GM21515 (cell line): ENCODE measurements around the gene EIF4EBP2.

Experiments used
- ATAC-seq: cut with Tn5 transposase; IDR thresholded peaks from one replicate; pipeline ENCODE4 v1.9.1; 2021; ENCODE audit not compliant: unreplicated experiment

Gene EIF4EBP2

DNA sequence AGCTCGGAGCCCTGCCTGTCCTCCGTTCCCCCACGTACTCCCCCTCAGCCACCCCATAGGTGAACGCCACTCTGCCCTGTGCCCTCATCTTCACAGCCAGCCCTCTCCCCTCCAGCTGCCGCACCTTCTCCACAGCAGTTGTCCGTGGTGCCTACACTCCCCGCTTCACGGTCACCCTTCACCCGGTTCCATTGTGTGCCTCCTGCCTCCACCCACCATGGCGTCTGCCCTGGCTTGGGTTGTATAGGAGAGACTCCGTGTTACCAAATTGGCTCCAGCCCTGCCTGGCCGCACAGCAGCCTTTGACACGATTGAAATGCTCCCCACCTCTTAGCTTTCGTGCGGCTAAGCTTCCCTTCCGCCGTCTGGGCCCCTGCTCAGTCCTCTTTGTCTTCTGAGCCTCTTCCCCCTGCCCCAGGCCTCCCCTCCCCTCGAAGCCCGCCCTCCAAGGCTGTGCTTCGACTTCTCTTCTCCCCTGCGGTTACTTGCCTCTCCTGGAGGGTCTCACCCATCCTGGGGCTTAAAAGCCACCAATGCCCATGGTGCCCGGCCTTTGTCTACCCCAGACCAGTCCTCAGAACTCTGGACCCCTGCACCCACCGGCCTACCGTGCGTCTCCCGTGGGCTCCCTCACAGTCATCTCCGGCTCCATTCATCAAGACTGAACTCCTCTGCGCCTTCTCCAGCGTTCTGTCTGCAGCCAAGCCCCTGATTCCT, 56.0 kb downstream of the EIF4EBP2 start:
- ATAC-seq = no peak

DNA sequence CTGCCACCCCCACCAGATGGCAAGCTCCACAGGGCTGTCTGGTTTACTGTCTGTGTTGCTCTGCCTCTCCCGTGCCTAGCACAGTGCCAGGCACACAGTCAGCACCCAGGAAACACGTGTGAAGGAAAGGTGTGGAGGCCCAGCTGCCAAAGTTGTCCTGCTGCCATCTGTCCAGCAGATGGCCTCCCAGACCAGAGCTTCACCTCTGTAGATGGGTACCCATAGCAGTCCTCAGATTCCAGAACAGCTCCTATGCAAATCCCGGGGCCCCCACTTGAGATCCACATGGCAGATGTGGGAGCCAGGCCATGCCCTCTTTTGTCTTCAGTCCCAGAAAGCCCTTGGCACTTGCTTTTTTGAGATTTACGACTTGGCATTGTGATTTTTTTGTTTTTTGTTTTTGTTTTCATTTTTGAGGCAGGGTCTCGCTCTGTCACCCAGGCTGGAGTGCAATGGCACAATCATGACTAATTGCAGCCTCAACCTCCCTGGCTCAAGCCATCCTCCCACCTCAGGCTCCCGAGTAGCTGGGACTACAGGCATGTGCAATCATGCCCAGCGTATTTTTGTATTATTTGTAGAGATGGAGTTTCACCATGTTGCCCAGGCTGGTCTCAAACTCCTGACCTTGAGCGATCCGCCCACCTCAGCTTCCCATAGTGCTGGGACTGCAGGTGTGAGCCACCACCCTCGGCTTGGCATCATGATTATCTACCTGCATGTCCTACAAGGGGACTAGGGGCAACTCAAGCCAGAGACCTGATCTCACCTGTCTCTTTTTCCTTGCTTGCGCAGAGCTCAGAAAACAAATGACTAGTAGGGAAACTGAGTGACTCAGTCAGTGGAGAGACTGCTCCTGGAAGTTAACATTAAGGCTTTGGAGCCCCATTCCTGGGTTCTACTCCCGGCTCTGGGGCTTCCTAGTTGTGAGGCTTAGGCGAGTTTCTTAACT, 57.7 kb downstream of the EIF4EBP2 start:
- ATAC-seq = no peak

DNA sequence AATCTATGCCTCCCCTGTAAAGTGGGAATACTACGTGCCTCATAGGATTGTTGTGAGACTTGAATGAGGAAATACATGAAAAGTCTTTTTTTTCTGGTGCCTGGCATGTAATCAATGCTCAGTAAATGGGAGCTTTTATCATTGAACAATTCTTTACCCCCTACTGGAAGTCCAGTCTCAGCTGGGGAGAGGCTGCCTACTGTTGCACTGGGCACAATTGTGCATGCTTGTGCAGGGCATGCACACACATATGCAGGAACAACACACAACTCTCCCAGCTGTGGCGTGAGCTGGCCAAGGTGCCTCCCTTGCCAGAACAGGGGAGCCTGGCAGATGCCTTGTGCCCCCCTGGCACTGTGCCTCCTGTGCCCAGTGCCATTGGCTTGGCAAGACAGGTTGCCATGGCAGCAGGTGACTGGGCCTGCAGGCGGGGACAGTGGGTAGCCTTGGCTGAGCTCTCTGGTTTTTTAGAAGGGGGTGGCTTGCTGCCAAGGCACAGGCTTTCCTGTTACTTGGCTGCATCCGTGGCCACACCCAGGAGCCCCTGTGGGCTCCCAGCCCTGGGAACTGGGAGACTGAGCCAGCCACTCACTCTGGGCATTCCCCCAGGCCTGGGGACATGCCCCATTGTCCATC, 58.5 kb downstream of the EIF4EBP2 start:
- no peak for ATAC-seq

DNA sequence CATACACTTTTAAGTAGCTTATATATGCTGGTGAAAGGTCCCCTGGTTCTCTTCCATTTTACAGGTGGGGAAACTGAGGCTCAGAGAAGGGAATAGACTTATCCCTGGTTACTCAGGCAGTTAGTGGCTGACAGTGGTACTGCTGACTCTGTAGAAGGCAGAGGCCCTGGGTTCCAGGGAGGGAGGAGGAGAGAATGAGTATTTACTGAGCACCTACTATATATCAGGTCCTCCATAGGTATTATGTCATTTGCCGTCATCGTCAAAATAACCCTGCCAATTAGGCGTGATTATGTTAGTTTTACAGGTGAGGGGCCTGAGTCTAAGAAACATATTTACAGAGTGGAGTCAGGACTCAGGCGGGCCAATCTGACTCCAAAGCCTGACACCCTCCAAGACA, 61.3 kb downstream of the EIF4EBP2 start:
- ATAC-seq = no peak

DNA sequence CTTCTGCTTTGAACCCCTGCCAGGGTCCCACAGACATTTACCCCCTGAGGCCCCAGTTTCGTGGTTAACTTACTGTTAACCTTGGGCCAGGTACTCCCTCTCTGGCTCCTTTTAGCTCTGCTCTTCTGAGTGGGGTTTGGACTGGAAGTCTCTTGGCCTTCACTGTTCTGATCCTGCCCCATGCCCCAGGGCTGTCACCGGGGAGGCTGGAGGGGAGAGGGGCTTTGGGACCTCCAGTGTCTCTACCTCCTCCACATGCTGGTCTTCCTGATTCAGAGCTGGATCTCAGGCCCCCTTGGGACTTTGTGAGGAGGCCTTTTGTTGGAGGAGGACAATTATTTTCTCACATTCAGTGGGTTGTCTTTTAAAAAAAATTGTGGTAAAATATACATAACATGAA, 61.9 kb downstream of the EIF4EBP2 start:
- ATAC-seq = no peak

DNA sequence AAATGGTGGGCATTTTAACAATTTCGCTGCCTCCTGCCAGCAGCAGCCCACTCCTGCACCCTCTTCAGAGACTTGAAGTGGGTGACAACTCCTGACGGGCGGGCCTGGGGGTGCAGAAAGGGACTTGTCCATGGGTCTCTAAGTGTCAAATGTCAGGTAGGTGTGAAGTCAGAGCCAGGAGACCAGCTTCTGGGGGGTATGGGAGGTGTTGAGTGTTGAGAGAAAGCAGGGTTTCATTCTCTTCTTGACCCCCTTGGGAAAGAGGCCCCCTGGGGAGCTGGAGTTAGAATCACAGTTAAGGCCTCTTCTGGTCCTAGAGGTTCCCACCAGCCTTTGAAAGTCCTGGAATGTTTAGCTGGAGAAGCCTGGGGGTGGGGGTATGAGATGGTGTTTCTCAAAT, 63.0 kb downstream of the EIF4EBP2 start:
- ATAC-seq = no peak

DNA sequence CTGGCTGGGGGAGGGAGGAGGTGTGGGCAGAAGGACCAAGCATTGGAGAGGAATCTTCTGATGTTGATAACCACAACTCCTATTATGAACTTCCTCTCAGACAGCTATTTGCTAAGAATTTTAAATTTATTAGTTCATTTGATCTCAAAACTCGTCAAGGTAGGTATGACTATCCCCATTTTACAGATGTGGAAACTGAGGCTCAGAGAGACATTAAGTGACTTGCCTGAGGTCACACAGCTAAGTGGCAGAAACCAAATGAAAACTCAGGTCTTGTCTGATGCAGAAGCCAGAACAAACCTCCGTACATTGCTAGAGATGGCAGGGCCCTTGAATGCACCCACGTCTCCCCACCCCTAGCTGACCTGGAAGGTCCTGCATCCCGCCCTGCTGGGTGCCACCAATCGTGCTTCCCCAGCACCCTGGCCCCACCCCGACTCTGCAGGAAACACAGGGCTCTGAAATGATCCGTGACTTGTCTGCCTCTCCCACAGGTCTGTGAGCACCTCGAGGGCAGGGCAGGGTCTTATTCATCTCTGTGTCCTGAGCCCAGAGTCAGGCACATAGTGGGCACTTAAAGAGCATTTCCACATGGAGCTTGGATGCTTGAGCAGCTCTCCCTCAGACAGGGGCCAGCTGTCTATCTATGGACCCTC, 69.0 kb downstream of the EIF4EBP2 start:
- no peak for ATAC-seq

DNA sequence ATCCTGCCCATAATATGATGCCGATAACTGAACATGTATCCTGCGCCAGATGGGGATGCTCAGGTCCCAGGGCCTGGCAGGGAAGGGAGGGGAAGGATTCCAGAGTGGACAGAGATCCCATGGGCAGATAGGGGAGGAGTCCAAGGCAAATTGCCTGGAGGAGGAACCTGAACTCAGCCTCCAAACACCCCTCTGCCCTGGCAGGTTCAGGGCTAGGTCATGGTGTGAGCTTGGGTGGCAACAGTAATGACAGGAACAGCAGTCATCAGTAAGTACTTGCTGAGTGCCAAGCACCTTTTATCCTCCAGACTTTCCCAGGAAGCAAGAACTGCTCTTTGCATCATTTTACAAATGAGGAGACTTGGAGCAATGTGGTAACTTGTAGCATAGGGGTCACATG, 70.8 kb downstream of the EIF4EBP2 start:
- no peak for ATAC-seq

DNA sequence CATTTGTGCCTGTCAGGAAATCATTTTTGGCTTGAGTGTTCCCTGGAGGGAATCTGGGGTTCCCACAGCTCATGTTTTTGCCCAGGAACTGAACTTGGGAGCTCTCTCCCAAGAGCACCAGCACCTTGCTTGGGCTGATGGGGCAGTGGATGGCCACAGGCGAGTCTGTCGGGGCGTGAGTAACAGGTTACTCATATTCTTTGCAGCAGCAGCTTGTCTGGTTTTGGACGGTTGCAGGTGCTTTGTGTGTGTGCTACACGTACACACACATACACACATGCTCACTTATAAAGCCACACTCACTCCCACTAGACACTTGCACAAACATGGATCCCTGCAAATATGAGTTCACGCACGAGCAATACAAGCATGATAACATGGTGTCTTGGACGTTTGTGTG, 71.7 kb downstream of the EIF4EBP2 start:
- ATAC-seq = no peak

DNA sequence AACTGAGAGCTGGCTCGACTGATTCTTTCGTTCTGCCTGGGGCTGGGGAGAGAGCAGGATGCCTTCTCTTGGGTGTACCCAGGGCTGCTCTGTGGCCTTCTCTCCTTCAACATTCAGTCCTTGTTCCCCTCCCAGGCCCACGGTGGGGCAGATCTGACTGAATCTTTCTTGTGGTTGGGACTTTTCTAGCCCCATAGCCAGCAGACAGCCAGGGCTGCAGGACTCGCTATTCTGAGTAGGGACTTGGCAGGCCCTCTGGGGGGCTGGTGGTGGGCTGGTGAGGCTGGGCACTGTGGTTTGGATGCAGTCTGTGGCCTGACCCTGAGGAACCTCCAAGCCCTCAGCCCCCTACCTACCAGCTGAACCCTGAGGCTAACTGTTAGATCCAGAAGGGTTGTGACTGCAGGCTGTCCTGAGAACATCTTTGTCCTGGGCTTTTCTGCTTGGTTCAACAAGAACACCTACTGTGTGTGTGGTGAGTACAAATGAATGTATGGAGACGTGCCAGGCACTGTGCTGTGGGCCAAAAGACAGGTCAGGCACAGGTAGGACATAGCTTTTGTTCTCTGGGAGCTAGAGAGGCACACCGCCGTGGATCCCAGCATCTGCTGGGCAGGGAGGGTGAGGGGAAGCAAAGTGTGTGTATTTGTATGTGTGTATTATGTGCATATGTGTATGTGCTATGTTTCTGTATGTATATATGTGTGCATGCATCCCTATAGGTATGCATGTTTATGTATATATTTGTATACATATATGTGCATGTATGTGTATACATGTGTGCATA, 72.5 kb downstream of the EIF4EBP2 start:
- ATAC-seq = no peak

DNA sequence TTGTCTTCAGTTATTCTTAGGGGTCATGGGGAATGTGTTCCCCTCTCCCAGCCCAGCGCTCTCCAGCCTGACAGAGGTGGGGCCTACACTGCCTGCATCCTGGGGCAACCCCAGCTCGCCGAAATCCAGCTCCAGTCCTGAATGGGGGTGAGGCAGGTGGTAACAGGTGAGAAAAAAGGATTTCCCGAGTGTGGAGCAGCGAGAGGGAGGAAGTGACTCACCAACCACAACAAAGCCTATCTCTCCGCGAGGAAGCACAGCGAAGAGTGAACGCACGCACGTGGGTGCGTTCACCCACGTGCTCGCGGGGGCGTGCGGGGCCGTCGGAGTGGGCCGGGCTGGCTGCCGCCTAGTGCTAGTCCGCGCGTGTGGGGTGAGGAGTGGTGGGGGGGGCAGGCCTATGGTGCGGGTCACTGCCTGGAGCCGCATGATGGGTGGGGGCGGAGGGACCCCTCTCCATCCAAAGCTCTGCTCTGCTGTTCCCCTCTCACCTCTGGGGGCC, 73.8 kb downstream of the EIF4EBP2 start:
- no peak for ATAC-seq
